Spleen (tissue), 7 donors: ENCODE results near the gene CACNA2D3.

Experiments used
- CTCF ChIP-seq, 11 experiments: fragments of 200-600 bp in 7 of 11; fragments of 450-650 bp in 4 of 11; sonication (generic) in 4 of 11; IDR thresholded peaks in 8 of 11; conservative IDR thresholded peaks in 3 of 11; 1 replicate in 7 of 11; 2 replicates in 4 of 11; pipeline versions ENCODE4 v1.4.0 to v1.8.0; 2016 to 2021; ENCODE audit warnings: antibody characterized with exemption in 11 of 11, inconsistent platforms in 4 of 11, mild to moderate bottlenecking in 1 of 11
- POLR2A ChIP-seq, 3 donors: fragments of 450-650 bp; IDR thresholded peaks; one replicate each; pipeline ENCODE4 v1.5.1; 2017; ENCODE audit warnings: antibody characterized with exemption in 3 of 3, mild to moderate bottlenecking in 1 of 3
- POLR2AphosphoS5 ChIP-seq, 3 donors: sonication (generic); formaldehyde crosslinking; IDR thresholded peaks; one replicate each; pipeline ENCODE4 v1.5.1; 2017; ENCODE audit warnings: antibody characterized with exemption in 3 of 3
- donor health status: DM: no; HTN: no; CAD: no; lungs with moderate emphysema.
- donor health status: DM: no; HTN: no; CAD: no.
- donor health status: DM: no; HTN: no; CAD: no.

GRCh38 chr3:54905920-54906319 is 783.6 kb downstream of the CACNA2D3 start:
- TF ChIP-seq CTCF (IDR thresholded peaks at IDR 0.05 in 8 of 11, conservative IDR thresholded peaks at IDR 0.05 in 3 of 11) = no peak
- TF ChIP-seq POLR2A (IDR thresholded peaks at IDR 0.05) = no peak
- TF ChIP-seq POLR2AphosphoS5 (IDR thresholded peaks at IDR 0.05) = no peak
